ENCODE data around the gene TMEM119. TPM values are rescaled to one million over a fixed set of nuclear protein-coding genes. Genes with fewer than 3 reads are reported as not detected.

Gene TMEM119
- total and polyA plus RNA-seq, 2 experiments from 2014 or later: 0.21 to 0.48 TPM

- no peak for TF ChIP-seq CTCF (IDR thresholded peaks at IDR 0.05; ENCODE audit: low read depth, low read length)
- H3K36me3 ChIP-seq: no peaks in the 10 kb centered on the region
- H3K4me1 ChIP-seq (ENCODE audit: low read depth): peaks cover 21% of the 10 kb centered on the region
- DNase-seq (ENCODE audit: low read depth in 1 of 2, low spot score in 1 of 2): no peak
- H3K27ac ChIP-seq: no peak overlapping the region
- no peak overlapping the region for H3K4me3 ChIP-seq
- no peaks in the 10 kb centered on the region for H3K9me3 ChIP-seq (ENCODE audit: low read depth)
- no peaks in the 10 kb centered on the region for H3K27me3 ChIP-seq
Observed at GRCh38 chr12:108630481-108631207, 32.8 kb upstream of the TMEM119 start.

GRCh38 chr12:108629824-108630476, 32.1 kb upstream of the TMEM119 start:
- Histone ChIP-seq H3K9me3 (ENCODE audit: low read depth) (no peaks in the 10 kb centered on the region), H3K4me3 (no peak overlapping the region), H3K4me1 (ENCODE audit: low read depth) (peaks cover 14% of the 10 kb centered on the region), H3K36me3 (no peaks in the 10 kb centered on the region), H3K27me3 (no peaks in the 10 kb centered on the region), H3K27ac (no peak overlapping the region)
- peak in 1 of 2 donors; percentile 80 for DNase-seq (ENCODE audit: low read depth in 1 of 2, low spot score in 1 of 2)
- TF ChIP-seq CTCF (IDR thresholded peaks at IDR 0.05; ENCODE audit: low read depth, low read length): no peak

- DNase-seq (ENCODE audit: low read depth in 1 of 2, low spot score in 1 of 2): no peak
- H3K27me3 ChIP-seq: no peaks in the 10 kb centered on the region
- no peaks in the 10 kb centered on the region for H3K36me3 ChIP-seq
- H3K27ac ChIP-seq: no peak overlapping the region
- peaks cover 7% of the 10 kb centered on the region for H3K4me1 ChIP-seq (ENCODE audit: low read depth)
- TF ChIP-seq CTCF (IDR thresholded peaks at IDR 0.05; ENCODE audit: low read depth, low read length): no peak
- no peaks in the 10 kb centered on the region for H3K9me3 ChIP-seq (ENCODE audit: low read depth)
- no peak overlapping the region for H3K4me3 ChIP-seq
Observed at GRCh38 chr12:108629151-108629550, 31.3 kb upstream of the TMEM119 start.

GRCh38 chr12:108627134-108627920, 29.4 kb upstream of the TMEM119 start:
- Histone ChIP-seq H3K4me3 (no peak overlapping the region), H3K36me3 (no peaks in the 10 kb centered on the region), H3K9me3 (ENCODE audit: low read depth) (no peaks in the 10 kb centered on the region), H3K27me3 (no peaks in the 10 kb centered on the region), H3K27ac (no peak overlapping the region), H3K4me1 (ENCODE audit: low read depth) (no peaks in the 10 kb centered on the region)
- no peak for DNase-seq (ENCODE audit: low read depth in 1 of 2, low spot score in 1 of 2)
- TF ChIP-seq CTCF (IDR thresholded peaks at IDR 0.05; ENCODE audit: low read depth, low read length): no peak

GRCh38 chr12:108625228-108625627, 27.3 kb upstream of the TMEM119 start:
- H3K27ac ChIP-seq: no peak overlapping the region
- H3K4me3 ChIP-seq: no peak overlapping the region
- no peaks in the 10 kb centered on the region for H3K36me3 ChIP-seq
- no peak for TF ChIP-seq CTCF (IDR thresholded peaks at IDR 0.05; ENCODE audit: low read depth, low read length)
- H3K9me3 ChIP-seq (ENCODE audit: low read depth): no peaks in the 10 kb centered on the region
- no peaks in the 10 kb centered on the region for H3K4me1 ChIP-seq (ENCODE audit: low read depth)
- DNase-seq (ENCODE audit: low read depth in 1 of 2, low spot score in 1 of 2): no peak
- no peaks in the 10 kb centered on the region for H3K27me3 ChIP-seq
